Endothelial cell of umbilical vein (primary cell): Measurements from ENCODE around the gene GBP4. TPM values are rescaled to one million over a fixed set of nuclear protein-coding genes. Genes with fewer than 3 reads are reported as not detected.

Experiments used
- BruUV-seq: library from RNA; stranded (reverse); fragments of 400-500 nt; replicated peaks from 2 replicates; lab custom pipeline; 2021; lab: Mats Ljungman, UMichigan
- CTCF ChIA-PET: fragments of 300-600, 350-600 bp; sonication (Branson Sonifier 250); formaldehyde crosslinking; loops from one replicate; lab custom pipeline; 2021; ENCODE audit warnings: antibody characterized with exemption, inconsistent platforms; lab: Charles Lee
- POLR2A ChIA-PET: fragments of 300-600, 350-600 bp; sonication (Branson Sonifier 250); formaldehyde crosslinking; loops from one replicate; lab custom pipeline; 2021; ENCODE audit warnings: antibody characterized with exemption, inconsistent platforms; lab: Charles Lee
- DNase-seq: peaks from one replicate; pipeline ENCODE4 v3.0.0-alpha.2; 2011; ENCODE audit warnings: low read depth, low spot score
- FAIRE-seq: peaks from 2 replicates; lab custom pipeline; 2011; peaks lifted over from hg19 to GRCh38; lab: Jason Lieb, UNC
- H2AFZ ChIP-seq: 2 replicates; pipeline ENCODE4 v1.6.0; 2012; ENCODE audit warnings: low read depth, low read length, control low read depth, inconsistent platforms
- H3K27ac ChIP-seq: 2 replicates; pipeline ENCODE4 v1.5.1; 2011; ENCODE audit warnings: low read depth, mild to moderate bottlenecking, control low read depth, low read length, moderate library complexity; ENCODE audit not compliant: insufficient read depth
- H3K27me3 ChIP-seq, 2 experiments: 2 replicates each; pipeline versions ENCODE4 v1.6.0 to v1.6.1; 2011; ENCODE audit warnings: low read length in 2 of 2, mixed read lengths in 1 of 2; ENCODE audit not compliant: control insufficient read depth in 2 of 2, insufficient read depth in 2 of 2
- H3K36me3 ChIP-seq, 2 experiments: 2 replicates in 1 of 2; 3 replicates in 1 of 2; pipeline ENCODE4 v1.5.1; 2011; ENCODE audit warnings: low read length in 2 of 2, mild to moderate bottlenecking in 1 of 2, moderate library complexity in 1 of 2; ENCODE audit not compliant: control insufficient read depth in 2 of 2, insufficient read depth in 2 of 2; ENCODE audit errors: extremely low read depth in 1 of 2
- H3K4me1 ChIP-seq: 3 replicates; pipeline ENCODE4 v1.5.1; 2011; ENCODE audit warnings: mild to moderate bottlenecking, low read length; ENCODE audit not compliant: control insufficient read depth, insufficient read depth; ENCODE audit errors: extremely low read depth
- H3K4me2 ChIP-seq: 2 replicates; pipeline ENCODE4 v1.6.1; 2011; ENCODE audit warnings: low read length, control low read depth, mixed read lengths; ENCODE audit not compliant: insufficient read depth
- H3K4me3 ChIP-seq, 3 experiments: fragments of 200-600 bp in 1 of 3; sonication (generic), shearing (Covaris generic) in 1 of 3; replicated peaks in 1 of 3; 2 replicates each; pipeline ENCODE4 v1.5.1; 2011 to 2016; ENCODE audit warnings: control low read depth in 3 of 3, low read length in 3 of 3, mild to moderate bottlenecking in 2 of 3, inconsistent platforms in 1 of 3, low read depth in 1 of 3, moderate library complexity in 1 of 3; ENCODE audit not compliant: insufficient read depth in 1 of 3
- H3K79me2 ChIP-seq: 2 replicates; pipeline ENCODE4 v1.6.0; 2012; ENCODE audit warnings: low read length, inconsistent platforms; ENCODE audit not compliant: control insufficient read depth, insufficient read depth
- H3K9ac ChIP-seq: replicated peaks from 2 replicates; pipeline ENCODE3; 2011; ENCODE audit warnings: low read length, control low read depth; ENCODE audit not compliant: insufficient read depth; ENCODE audit errors: extremely low read depth
- H3K9me1 ChIP-seq: replicated peaks from 3 replicates; pipeline ENCODE4 v1.6.0; 2011; ENCODE audit warnings: mild to moderate bottlenecking, low read length; ENCODE audit not compliant: control insufficient read depth, insufficient read depth; ENCODE audit errors: extremely low read depth
- H3K9me3 ChIP-seq: replicated peaks from 2 replicates; pipeline ENCODE4 v1.5.1; 2012; ENCODE audit warnings: low read length, inconsistent platforms; ENCODE audit not compliant: control insufficient read depth, insufficient read depth
- H4K20me1 ChIP-seq: replicated peaks from 2 replicates; pipeline ENCODE3; 2011; ENCODE audit warnings: mild to moderate bottlenecking, low read length; ENCODE audit not compliant: control insufficient read depth, insufficient read depth; ENCODE audit errors: extremely low read depth
- CTCF ChIP-seq, 2 donors: IDR thresholded peaks; 1 replicate in 1 of 2; 2 replicates in 1 of 2; pipeline ENCODE4 v1.5.1; 2011; ENCODE audit warnings: low read length in 2 of 2, mild to moderate bottlenecking in 2 of 2, moderate library complexity in 2 of 2, control low read depth in 1 of 2, inconsistent platforms in 1 of 2, low read depth in 1 of 2; ENCODE audit not compliant: insufficient read depth in 1 of 2; ENCODE audit errors: extremely low read depth in 1 of 2
- EZH2 ChIP-seq: IDR thresholded peaks from 2 replicates; pipeline ENCODE4 v1.6.1; 2012; ENCODE audit warnings: borderline replicate concordance, low read depth, mild to moderate bottlenecking, moderate library complexity, low read length, inconsistent platforms; ENCODE audit not compliant: severe bottlenecking
- FOS ChIP-seq: IDR thresholded peaks from 2 replicates; pipeline ENCODE4 v1.6.1; 2011; ENCODE audit warnings: mild to moderate bottlenecking, low read length, moderate library complexity, borderline replicate concordance; ENCODE audit not compliant: insufficient read depth
- GATA2 ChIP-seq: IDR thresholded peaks from 2 replicates; pipeline ENCODE4 v1.7.0; 2011; ENCODE audit warnings: low read depth, mild to moderate bottlenecking, moderate library complexity, mixed read lengths, low read length; ENCODE audit not compliant: insufficient read length, insufficient read depth
- JUN ChIP-seq: IDR thresholded peaks from 2 replicates; pipeline ENCODE4 v1.6.1; 2011; ENCODE audit warnings: borderline replicate concordance, low read depth; ENCODE audit not compliant: insufficient read length, insufficient read depth
- MAX ChIP-seq: IDR thresholded peaks from 2 replicates; pipeline ENCODE4 v1.6.1; 2011; ENCODE audit not compliant: insufficient read depth, insufficient read length
- MYC ChIP-seq: IDR thresholded peaks from one replicate; pipeline ENCODE4 v1.6.1; 2011; ENCODE audit warnings: mild to moderate bottlenecking, low read depth, low read length
- POLR2A ChIP-seq: IDR thresholded peaks from 2 replicates; pipeline ENCODE4 v1.6.1; 2012; ENCODE audit warnings: low read depth, mild to moderate bottlenecking, control low read depth, low read length
- POLR2AphosphoS5 ChIP-seq: IDR thresholded peaks from 2 replicates; pipeline ENCODE4 v1.6.1; 2012; ENCODE audit warnings: low read depth, mild to moderate bottlenecking, control low read depth, low read length, moderate library complexity; ENCODE audit not compliant: insufficient read depth
- dilution Hi-C: fragments of 300-500 bp; cut with MboI; formaldehyde crosslinking; loops from one replicate; pipeline ENCODE4 v1.15.0; 2019; ENCODE audit warnings: low sequenced_read_pairs; ENCODE audit not compliant: extremely low pct_ligation_motif_present
- intact Hi-C: fragments of 100-400 bp; cut with micrococcal nuclease; formaldehyde crosslinking; loops from one replicate; pipeline ENCODE4 v1.10.0; 2022
- polyA plus RNA-seq, 4 experiments: library from polyadenylated mRNA; depleted of rRNA in 3 of 4; stranded (reverse) in 3 of 4; unstranded in 1 of 4; fragments of >200 nt; gene quantifications; 2 replicates each; pipeline versions ENCODE4 v1.2.1 to v1.2.3, GENCODE V29; 2011 to 2012; ENCODE audit warnings: missing spikeins in 1 of 4
- total RNA-seq: library from RNA; stranded (reverse); gene quantifications from 2 replicates; pipeline ENCODE4 v1.2.3, GENCODE V29; 2021

GBP4 gene
- total and polyA plus RNA-seq, 2 donors (not counting 3 experiments of a cell fraction or from before 2014, with no cell fraction given), result 1.7 to 7.6 TPM

- BruUV-seq, result no TSS peak
- Histone ChIP-seq H2AFZ (no peak overlapping the region), H3K79me2 (no peaks in the 10 kb centered on the region), H3K9me3 (no peaks in the 10 kb centered on the region), H3K27ac (no peak overlapping the region), H3K4me1 (peaks cover 9% of the 10 kb centered on the region), H3K9me1 (no peaks in the 10 kb centered on the region), H3K36me3 (no peaks in the 10 kb centered on the region), H3K4me3 (no peak overlapping the region), H4K20me1 (no peaks in the 10 kb centered on the region), H3K9ac (no peak overlapping the region), H3K27me3 (no peaks in the 10 kb centered on the region), H3K4me2 (no peak overlapping the region)
- CTCF ChIA-PET, result no interaction called here
- POLR2A ChIA-PET, result no interaction called here
- intact Hi-C loops (no loop called here), dilution Hi-C loops (no loop called here)
- no peak for DNase-seq
- FAIRE-seq, result no peak
- TF ChIP-seq MYC (no peak), CTCF (IDR thresholded peaks at IDR 0.05; ENCODE audit: extremely low read depth in 1 of 2, insufficient read depth in 1 of 2, low read depth in 1 of 2, low read length in 2 of 2) (no peak), POLR2AphosphoS5 (no peak), MAX (no peak), JUN (no peak), GATA2 (no peak), FOS (no peak), POLR2A (no peak), EZH2 (no peak)
These were observed 4.4 kb upstream of the GBP4 start for GRCh38 chr1:89203166-89203565.
